Ovary (tissue), 9 donors: ENCODE results near the gene ZNF609. TPM values are rescaled to one million over a fixed set of nuclear protein-coding genes. Genes with fewer than 3 reads are reported as not detected.

Experiments used
- DNase-seq, 5 donors: peaks; one replicate each; pipeline ENCODE4 v3.0.0-alpha.2; 2019 to 2020
- H3K27ac ChIP-seq, 2 donors: fragments of 200-600 bp; one replicate each; pipeline versions ENCODE4 v1.5.1 to v1.8.0; 2019 to 2022
- H3K27me3 ChIP-seq: fragments of 200-600 bp; one replicate; pipeline ENCODE4 v1.8.0; 2022
- H3K36me3 ChIP-seq: fragments of 200-600 bp; sonication (generic); one replicate; pipeline ENCODE4 v1.5.1; 2019
- H3K4me1 ChIP-seq: one replicate; pipeline ENCODE4 v1.8.1; 2013; ENCODE audit warnings: mild to moderate bottlenecking, moderate library complexity; ENCODE audit not compliant: insufficient read depth
- H3K4me3 ChIP-seq: fragments of 200-600 bp; sonication (generic); one replicate; pipeline ENCODE4 v1.5.1; 2017
- H3K9me3 ChIP-seq, 2 donors: fragments of 200-600 bp in 1 of 2; sonication (generic) in 1 of 2; one replicate each; pipeline versions ENCODE4 v1.5.1 to v1.8.1; 2013 to 2019; ENCODE audit warnings: mild to moderate bottlenecking in 1 of 2, moderate library complexity in 1 of 2
- CTCF ChIP-seq, 3 donors: fragments of 450-650 bp in 2 of 3; fragments of 200-600 bp in 1 of 3; IDR thresholded peaks; one replicate each; pipeline versions ENCODE4 v1.5.1 to v1.8.0; 2016 to 2022; ENCODE audit warnings: antibody characterized with exemption in 3 of 3, mild to moderate bottlenecking in 1 of 3
- EP300 ChIP-seq: sonication (generic); formaldehyde crosslinking; IDR thresholded peaks from one replicate; pipeline ENCODE4 v1.6.1; 2017; ENCODE audit warnings: antibody characterized with exemption
- POLR2A ChIP-seq: fragments of 450-650 bp; IDR thresholded peaks from one replicate; pipeline ENCODE4 v1.6.1; 2017; ENCODE audit warnings: antibody characterized with exemption, mild to moderate bottlenecking, moderate library complexity
- WGBS, 3 donors: extraction: QIAGEN DNeasy Blood & Tissue Kit in 1 of 3; methylation state at CpG; one replicate each; pipeline versions ENCODE4 v1.1.5 to v1.1.7; 2013 to 2017; 5-methylcytosine and 5-hydroxymethylcytosine counted together
- intact Hi-C, 4 donors: fragments of 100-400 bp; cut with DNase I; formaldehyde crosslinking; loops; one replicate each; pipeline versions ENCODE4 v1.11.0 to v1.15.1; 2022 to 2023
- polyA plus RNA-seq, 2 donors: library from polyadenylated mRNA; stranded (reverse); fragments of 200-250 nt in 1 of 2; fragments of 350-450 nt in 1 of 2; fragmentation: Illumina TruSeq in 1 of 2; extraction: RNeasy Lipid Tissue Mini Kit (QIAGEN cat#74804) in 1 of 2; gene quantifications; one replicate each; pipeline ENCODE4 v1.2.3, GENCODE V29; 2013 to 2014
- total RNA-seq, 7 donors: library from RNA; depleted of rRNA in 2 of 7; stranded (reverse); fragments of >200 nt in 2 of 7; fragmentation: NEBNext Ultra II Directional in 3 of 7; extraction: Animal tissue kit (Norgen Biotek cat#: 25700) in 3 of 7; gene quantifications; one replicate each; pipeline versions ENCODE4 v1.1.0 to v1.2.4, GENCODE V29; 2016 to 2023
- donor health status: DM: no; HTN: no; CAD: no; lungs with moderate emphysema.
- donor health status: DM: no; HTN: no; CAD: no.
- donor health status: Bipolar disorder and iron deficiency.
- donor health status: DM: yes; HTN: yes; CAD: no.
- donor health status: DM: no; HTN: no; CAD: no.
- donor health status: DM: yes; HTN: yes; CAD: no.

ZNF609 gene
- total and polyA plus RNA-seq, 9 donors, result 18.4 to 63.6 (median 40.7) TPM

- Histone ChIP-seq H3K36me3 (no peaks in the 10 kb centered on the region), H3K9me3 (no peaks in the 10 kb centered on the region), H3K27ac (no peak overlapping the region), H3K4me1 (peaks cover 7% of the 10 kb centered on the region), H3K4me3 (no peak overlapping the region), H3K27me3 (no peaks in the 10 kb centered on the region)
- DNase-seq, result no peak
- WGBS, 3 donors, result 82 to 88% (median 83%) methylated on average over 11 of the region's 11 CpGs
- no peak for TF ChIP-seq POLR2A
- TF ChIP-seq EP300, result no peak
- no peak for TF ChIP-seq CTCF (IDR thresholded peaks at IDR 0.05)
- intact Hi-C loops, result no loop called here
These were observed 158.2 kb downstream of the ZNF609 start for GRCh38 chr15:64618540-64618939.

GRCh38 chr15:64619880-64620839 lies 159.8 kb downstream of the ZNF609 start:
- H3K27me3 ChIP-seq, result no peaks in the 10 kb centered on the region
- DNase-seq, result no peak
- no peaks in the 10 kb centered on the region for H3K9me3 ChIP-seq
- peaks cover 6% of the 10 kb centered on the region for H3K4me1 ChIP-seq
- 52 to 61% (median 59%) methylated on average over 1 of the region's 1 CpG for WGBS, 3 donors
- H3K36me3 ChIP-seq, result no peaks in the 10 kb centered on the region
- no peak overlapping the region for H3K4me3 ChIP-seq
- intact Hi-C loops, result no loop called here
- TF ChIP-seq CTCF (IDR thresholded peaks at IDR 0.05), result no peak
- no peak overlapping the region for H3K27ac ChIP-seq

GRCh38 chr15:64621056-64621455 lies 160.7 kb downstream of the ZNF609 start:
- H3K9me3 ChIP-seq, result no peaks in the 10 kb centered on the region
- H3K27me3 ChIP-seq, result no peaks in the 10 kb centered on the region
- no peak for DNase-seq
- H3K36me3 ChIP-seq, result no peaks in the 10 kb centered on the region
- TF ChIP-seq EP300 (no peak), CTCF (IDR thresholded peaks at IDR 0.05) (no peak), POLR2A (no peak)
- 89 to 95% (median 93%) methylated on average over 3 of the region's 3 CpGs for WGBS, 3 donors
- peaks cover 6% of the 10 kb centered on the region for H3K4me1 ChIP-seq
- H3K4me3 ChIP-seq, result no peak overlapping the region
- intact Hi-C loops, result no loop called here
- H3K27ac ChIP-seq, result no peak overlapping the region

GRCh38 chr15:64622410-64623260 lies 162.3 kb downstream of the ZNF609 start:
- no peak overlapping the region for H3K27ac ChIP-seq
- no peak for DNase-seq
- H3K9me3 ChIP-seq, result no peaks in the 10 kb centered on the region
- H3K4me1 ChIP-seq, result peaks cover 8% of the 10 kb centered on the region
- H3K4me3 ChIP-seq, result no peak overlapping the region
- WGBS, 3 donors, result 66 to 78% (median 75%) methylated on average over 7 of the region's 7 CpGs
- no peaks in the 10 kb centered on the region for H3K36me3 ChIP-seq
- intact Hi-C loops, result no loop called here
- no peak for TF ChIP-seq POLR2A
- TF ChIP-seq EP300, result no peak
- TF ChIP-seq CTCF (IDR thresholded peaks at IDR 0.05), result no peak
- no peaks in the 10 kb centered on the region for H3K27me3 ChIP-seq
